ENCODE data around the gene UBL7. TPM values are rescaled to one million over a fixed set of nuclear protein-coding genes. Genes with fewer than 3 reads are reported as not detected.

UBL7 gene
- total and polyA plus RNA-seq, 4 donors: 12.7 to 19.5 (median 18.2) TPM

DNA sequence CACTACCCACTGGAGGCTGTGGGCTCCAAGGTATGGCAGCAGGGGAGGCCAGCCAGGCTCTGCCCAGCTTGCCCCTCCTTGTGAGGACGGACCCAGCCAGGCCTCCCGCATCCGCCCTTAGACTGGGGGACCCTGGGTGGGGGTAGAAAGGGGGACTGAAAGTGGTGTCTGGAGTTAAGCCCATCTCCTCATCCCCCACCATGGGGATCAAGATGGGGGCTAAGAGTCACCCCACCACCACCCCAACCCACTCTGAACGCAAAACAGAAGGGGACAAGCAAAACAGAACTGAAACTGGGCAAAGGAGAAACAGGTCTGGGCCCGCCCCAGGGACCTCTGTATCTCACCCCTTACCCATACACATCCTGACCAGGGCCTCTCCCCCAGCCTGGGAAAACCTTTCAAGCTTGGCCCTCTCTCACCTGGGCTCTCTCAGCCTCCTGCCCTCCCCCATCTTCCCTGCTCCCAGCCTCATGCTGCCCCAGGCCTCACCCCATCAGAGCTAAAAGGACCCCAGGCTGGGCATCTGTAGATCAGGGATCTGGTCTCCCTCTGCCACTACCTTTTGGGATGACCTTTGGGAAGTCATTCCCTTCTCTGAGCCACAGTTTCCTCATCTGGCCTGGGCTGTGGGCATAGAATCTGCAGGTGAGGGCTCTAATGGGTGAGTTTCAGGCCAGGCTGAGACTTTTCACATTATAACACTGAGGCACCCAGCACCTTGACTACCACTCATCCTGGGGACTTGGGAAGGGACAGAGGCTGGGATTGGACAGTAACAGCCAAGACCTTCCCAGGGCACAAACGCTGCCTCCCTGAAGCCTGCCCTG, 63.5 kb downstream of the UBL7 start:
- H3K4me1 ChIP-seq (ENCODE audit: control insufficient read depth in 4 of 4, insufficient read depth in 4 of 4, low read length in 3 of 4): no peaks in the 10 kb centered on the region
- TF ChIP-seq, protein P1, sequence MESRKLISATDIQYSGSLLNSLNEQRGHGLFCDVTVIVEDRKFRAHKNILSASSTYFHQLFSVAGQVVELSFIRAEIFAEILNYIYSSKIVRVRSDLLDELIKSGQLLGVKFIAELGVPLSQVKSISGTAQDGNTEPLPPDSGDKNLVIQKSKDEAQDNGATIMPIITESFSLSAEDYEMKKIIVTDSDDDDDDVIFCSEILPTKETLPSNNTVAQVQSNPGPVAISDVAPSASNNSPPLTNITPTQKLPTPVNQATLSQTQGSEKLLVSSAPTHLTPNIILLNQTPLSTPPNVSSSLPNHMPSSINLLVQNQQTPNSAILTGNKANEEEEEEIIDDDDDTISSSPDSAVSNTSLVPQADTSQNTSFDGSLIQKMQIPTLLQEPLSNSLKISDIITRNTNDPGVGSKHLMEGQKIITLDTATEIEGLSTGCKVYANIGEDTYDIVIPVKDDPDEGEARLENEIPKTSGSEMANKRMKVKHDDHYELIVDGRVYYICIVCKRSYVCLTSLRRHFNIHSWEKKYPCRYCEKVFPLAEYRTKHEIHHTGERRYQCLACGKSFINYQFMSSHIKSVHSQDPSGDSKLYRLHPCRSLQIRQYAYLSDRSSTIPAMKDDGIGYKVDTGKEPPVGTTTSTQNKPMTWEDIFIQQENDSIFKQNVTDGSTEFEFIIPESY (IDR thresholded peaks at IDR 0.05): no peak
- TF ChIP-seq, protein P2, sequence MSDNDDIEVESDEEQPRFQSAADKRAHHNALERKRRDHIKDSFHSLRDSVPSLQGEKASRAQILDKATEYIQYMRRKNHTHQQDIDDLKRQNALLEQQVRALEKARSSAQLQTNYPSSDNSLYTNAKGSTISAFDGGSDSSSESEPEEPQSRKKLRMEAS (IDR thresholded peaks at IDR 0.05): no peak
- no peak overlapping the region for H3K9ac ChIP-seq (ENCODE audit: low read depth in 1 of 2, low read length in 2 of 2)
- no peak overlapping the region for H3K4me3 ChIP-seq (ENCODE audit: low read depth in 1 of 3, low read length in 3 of 3)
- 89% methylated on average over 6 of the region's 6 CpGs for WGBS
- no peaks in the 10 kb centered on the region for H3K9me3 ChIP-seq (ENCODE audit: control insufficient read depth in 4 of 4, low read length in 3 of 4)
- H3K36me3 ChIP-seq (ENCODE audit: control insufficient read depth in 4 of 4, insufficient read depth in 3 of 4, low read depth in 1 of 4, low read length in 3 of 4): no peaks in the 10 kb centered on the region
- no peaks in the 10 kb centered on the region for H3K27me3 ChIP-seq (ENCODE audit: control insufficient read depth in 4 of 4, insufficient read depth in 4 of 4, low read length in 3 of 4)
- no peak overlapping the region for H3K27ac ChIP-seq (ENCODE audit: low read depth in 1 of 2, low read length in 2 of 2)
- DNase-seq (ENCODE audit: low spot score): no peak

DNA sequence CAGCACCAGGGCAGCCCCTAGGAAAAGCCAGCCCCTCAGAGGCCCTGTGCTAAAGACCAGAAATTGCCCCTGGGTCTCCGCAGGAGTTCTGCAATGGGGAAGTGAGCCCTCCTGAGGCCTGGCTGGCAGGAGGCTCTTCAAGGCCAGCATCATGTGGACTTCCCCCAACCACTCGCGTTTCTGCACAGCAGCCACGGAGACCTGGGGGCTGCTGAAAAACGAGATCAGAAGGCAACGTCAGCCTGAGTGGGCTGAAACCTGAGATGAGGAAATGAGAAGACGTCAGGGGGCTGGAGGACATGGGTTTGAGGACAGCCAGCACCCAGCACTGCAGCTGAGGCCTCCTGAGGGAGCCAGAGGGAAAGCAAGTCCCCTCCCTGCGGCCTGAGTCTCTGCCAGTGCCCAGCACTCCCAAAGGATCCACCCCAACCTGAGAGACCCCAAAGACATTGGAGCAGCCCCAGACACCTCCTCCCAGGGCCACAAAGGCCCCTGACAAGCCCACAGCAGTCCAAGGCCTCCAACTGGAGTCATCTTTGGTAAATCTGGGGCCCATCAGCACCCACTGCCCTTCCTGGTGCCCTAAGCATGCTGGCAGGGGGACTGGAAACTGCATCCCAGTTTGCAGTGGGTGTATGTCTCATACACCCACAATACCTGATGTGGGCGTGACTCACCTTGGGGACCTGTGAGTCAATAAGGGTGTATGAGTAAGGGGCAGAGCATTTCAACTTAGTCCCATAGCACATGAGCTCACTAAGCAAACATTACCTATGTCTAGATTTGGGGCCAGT, 64.3 kb downstream of the UBL7 start:
- WGBS: 77% methylated on average over 9 of the region's 9 CpGs
- no peaks in the 10 kb centered on the region for H3K9me3 ChIP-seq (ENCODE audit: control insufficient read depth in 4 of 4, low read length in 3 of 4)
- H3K36me3 ChIP-seq (ENCODE audit: control insufficient read depth in 4 of 4, insufficient read depth in 3 of 4, low read depth in 1 of 4, low read length in 3 of 4): no peaks in the 10 kb centered on the region
- H3K27ac ChIP-seq (ENCODE audit: low read depth in 1 of 2, low read length in 2 of 2): no peak overlapping the region
- no peak overlapping the region for H3K9ac ChIP-seq (ENCODE audit: low read depth in 1 of 2, low read length in 2 of 2)
- H3K27me3 ChIP-seq (ENCODE audit: control insufficient read depth in 4 of 4, insufficient read depth in 4 of 4, low read length in 3 of 4): no peaks in the 10 kb centered on the region
- no peaks in the 10 kb centered on the region for H3K4me1 ChIP-seq (ENCODE audit: control insufficient read depth in 4 of 4, insufficient read depth in 4 of 4, low read length in 3 of 4)
- TF ChIP-seq RXRA (IDR thresholded peaks at IDR 0.05) (no peak), SP1 (IDR thresholded peaks at IDR 0.05) (no peak), NR2F2 (IDR thresholded peaks at IDR 0.05) (no peak), TAF1 (conservative IDR thresholded peaks at IDR 0.05) (no peak), HNF4G (IDR thresholded peaks at IDR 0.05) (no peak), JUND (IDR thresholded peaks at IDR 0.05) (no peak), EGR1 (IDR thresholded peaks at IDR 0.05; ENCODE audit: low read depth in 2 of 2) (no peak), GABPA (IDR thresholded peaks at IDR 0.05 in 1 of 2, conservative IDR thresholded peaks at IDR 0.05 in 1 of 2) (no peak), YY1 (IDR thresholded peaks at IDR 0.05) (no peak), FOXA1 (IDR thresholded peaks at IDR 0.05) (no peak), RAD21 (IDR thresholded peaks at IDR 0.05) (no peak), HNF4A (conservative IDR thresholded peaks at IDR 0.05) (no peak)
- TF ChIP-seq, protein P3, sequence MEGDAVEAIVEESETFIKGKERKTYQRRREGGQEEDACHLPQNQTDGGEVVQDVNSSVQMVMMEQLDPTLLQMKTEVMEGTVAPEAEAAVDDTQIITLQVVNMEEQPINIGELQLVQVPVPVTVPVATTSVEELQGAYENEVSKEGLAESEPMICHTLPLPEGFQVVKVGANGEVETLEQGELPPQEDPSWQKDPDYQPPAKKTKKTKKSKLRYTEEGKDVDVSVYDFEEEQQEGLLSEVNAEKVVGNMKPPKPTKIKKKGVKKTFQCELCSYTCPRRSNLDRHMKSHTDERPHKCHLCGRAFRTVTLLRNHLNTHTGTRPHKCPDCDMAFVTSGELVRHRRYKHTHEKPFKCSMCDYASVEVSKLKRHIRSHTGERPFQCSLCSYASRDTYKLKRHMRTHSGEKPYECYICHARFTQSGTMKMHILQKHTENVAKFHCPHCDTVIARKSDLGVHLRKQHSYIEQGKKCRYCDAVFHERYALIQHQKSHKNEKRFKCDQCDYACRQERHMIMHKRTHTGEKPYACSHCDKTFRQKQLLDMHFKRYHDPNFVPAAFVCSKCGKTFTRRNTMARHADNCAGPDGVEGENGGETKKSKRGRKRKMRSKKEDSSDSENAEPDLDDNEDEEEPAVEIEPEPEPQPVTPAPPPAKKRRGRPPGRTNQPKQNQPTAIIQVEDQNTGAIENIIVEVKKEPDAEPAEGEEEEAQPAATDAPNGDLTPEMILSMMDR (IDR thresholded peaks at IDR 0.05; ENCODE audit: low read depth, low read length, missing input control): no peak
- TF ChIP-seq, protein P4, sequence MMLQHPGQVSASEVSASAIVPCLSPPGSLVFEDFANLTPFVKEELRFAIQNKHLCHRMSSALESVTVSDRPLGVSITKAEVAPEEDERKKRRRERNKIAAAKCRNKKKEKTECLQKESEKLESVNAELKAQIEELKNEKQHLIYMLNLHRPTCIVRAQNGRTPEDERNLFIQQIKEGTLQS (IDR thresholded peaks at IDR 0.05): no peak
- TF ChIP-seq, protein P1 (IDR thresholded peaks at IDR 0.05): no peak
- TF ChIP-seq, protein P2 (IDR thresholded peaks at IDR 0.05): no peak
- TF ChIP-seq, protein P5, sequence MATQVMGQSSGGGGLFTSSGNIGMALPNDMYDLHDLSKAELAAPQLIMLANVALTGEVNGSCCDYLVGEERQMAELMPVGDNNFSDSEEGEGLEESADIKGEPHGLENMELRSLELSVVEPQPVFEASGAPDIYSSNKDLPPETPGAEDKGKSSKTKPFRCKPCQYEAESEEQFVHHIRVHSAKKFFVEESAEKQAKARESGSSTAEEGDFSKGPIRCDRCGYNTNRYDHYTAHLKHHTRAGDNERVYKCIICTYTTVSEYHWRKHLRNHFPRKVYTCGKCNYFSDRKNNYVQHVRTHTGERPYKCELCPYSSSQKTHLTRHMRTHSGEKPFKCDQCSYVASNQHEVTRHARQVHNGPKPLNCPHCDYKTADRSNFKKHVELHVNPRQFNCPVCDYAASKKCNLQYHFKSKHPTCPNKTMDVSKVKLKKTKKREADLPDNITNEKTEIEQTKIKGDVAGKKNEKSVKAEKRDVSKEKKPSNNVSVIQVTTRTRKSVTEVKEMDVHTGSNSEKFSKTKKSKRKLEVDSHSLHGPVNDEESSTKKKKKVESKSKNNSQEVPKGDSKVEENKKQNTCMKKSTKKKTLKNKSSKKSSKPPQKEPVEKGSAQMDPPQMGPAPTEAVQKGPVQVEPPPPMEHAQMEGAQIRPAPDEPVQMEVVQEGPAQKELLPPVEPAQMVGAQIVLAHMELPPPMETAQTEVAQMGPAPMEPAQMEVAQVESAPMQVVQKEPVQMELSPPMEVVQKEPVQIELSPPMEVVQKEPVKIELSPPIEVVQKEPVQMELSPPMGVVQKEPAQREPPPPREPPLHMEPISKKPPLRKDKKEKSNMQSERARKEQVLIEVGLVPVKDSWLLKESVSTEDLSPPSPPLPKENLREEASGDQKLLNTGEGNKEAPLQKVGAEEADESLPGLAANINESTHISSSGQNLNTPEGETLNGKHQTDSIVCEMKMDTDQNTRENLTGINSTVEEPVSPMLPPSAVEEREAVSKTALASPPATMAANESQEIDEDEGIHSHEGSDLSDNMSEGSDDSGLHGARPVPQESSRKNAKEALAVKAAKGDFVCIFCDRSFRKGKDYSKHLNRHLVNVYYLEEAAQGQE (IDR thresholded peaks at IDR 0.05): no peak
- no peak for DNase-seq (ENCODE audit: low spot score)
- H3K4me3 ChIP-seq (ENCODE audit: low read depth in 1 of 3, low read length in 3 of 3): no peak overlapping the region
